OCI-LY1 (cell line): ENCODE data around the gene UPK3B.
"Not testable (repeated sequence)": the region's sequence is repeated elsewhere in the genome, so short reads cannot be mapped to it uniquely, and the experiment has no call there.

Experiments used
- CTCF ChIP-seq: fragments of 200-600 bp; sonication (generic), shearing (Covaris generic); IDR thresholded peaks from 2 replicates; pipeline ENCODE4 v1.5.1; 2017; ENCODE audit warnings: mild to moderate bottlenecking, antibody characterized with exemption, low read length, moderate library complexity, mixed read lengths
- EZH2 ChIP-seq: fragments of 200-600 bp; sonication (generic), shearing (Covaris generic); IDR thresholded peaks from 2 replicates; pipeline ENCODE4 v1.8.0; 2017; ENCODE audit warnings: borderline replicate concordance, mixed run types, mild to moderate bottlenecking, antibody characterized with exemption, low read length, moderate library complexity, mixed read lengths

DNA sequence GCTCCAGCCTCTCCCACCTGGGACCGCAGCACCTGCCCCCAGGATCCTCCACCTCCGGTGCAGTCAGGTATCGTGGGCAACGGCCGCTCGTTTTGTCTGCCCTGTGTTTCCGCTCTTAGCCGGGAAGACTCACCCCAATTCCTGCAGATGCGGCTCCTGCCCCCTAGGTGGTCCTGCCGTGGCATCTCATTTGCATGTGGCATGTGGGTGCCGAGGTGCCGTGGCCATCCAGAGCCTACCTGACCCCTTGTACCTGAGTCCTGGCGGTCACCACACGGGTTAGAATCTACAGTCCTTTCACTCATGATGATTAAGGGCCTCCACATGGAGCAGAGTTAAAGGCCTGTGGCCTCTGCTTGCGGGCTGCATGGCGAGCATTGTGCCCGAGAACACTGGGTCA, 27.3 kb upstream of the UPK3B start:
- TF ChIP-seq CTCF, EZH2: not testable (repeated sequence)
